HG03060 (cell line): ENCODE measurements around the gene GUCY1A1.

Experiments
- ATAC-seq: cut with Tn5 transposase; IDR thresholded peaks from one replicate; pipeline ENCODE4 v1.9.1; 2021; ENCODE audit warnings: low read depth, moderate number of reproducible peaks; ENCODE audit not compliant: unreplicated experiment

Gene GUCY1A1

GRCh38 chr4:155657985-155658680 is 8.5 kb upstream of the GUCY1A1 start:
- no peak for ATAC-seq

GRCh38 chr4:155658681-155659064 is 8.0 kb upstream of the GUCY1A1 start:
- no peak for ATAC-seq

GRCh38 chr4:155659176-155659575 is 7.5 kb upstream of the GUCY1A1 start:
- ATAC-seq, result no peak

- ATAC-seq, result no peak
Observed at GRCh38 chr4:155660436-155660835, 6.2 kb upstream of the GUCY1A1 start.

- ATAC-seq, result no peak
Observed at GRCh38 chr4:155665054-155665453, 1.6 kb upstream of the GUCY1A1 start.

GRCh38 chr4:155667222-155667567 is 547 bp downstream of the GUCY1A1 start:
- peak; percentile 36 for ATAC-seq

GRCh38 chr4:155667568-155668511 is 1.2 kb downstream of the GUCY1A1 start:
- ATAC-seq, result peak; percentile 29

- no peak for ATAC-seq
Observed at GRCh38 chr4:155668707-155669220, 2.1 kb downstream of the GUCY1A1 start.

GRCh38 chr4:155672342-155672741 is 5.7 kb downstream of the GUCY1A1 start:
- ATAC-seq, result no peak

- ATAC-seq, result no peak
Observed at GRCh38 chr4:155673453-155673979, 6.9 kb downstream of the GUCY1A1 start.

- no peak for ATAC-seq
Observed at GRCh38 chr4:155674669-155675071, 8.0 kb downstream of the GUCY1A1 start.

- peak; percentile 78 for ATAC-seq
Observed at GRCh38 chr4:155675709-155676429, 9.2 kb downstream of the GUCY1A1 start.

- no peak for ATAC-seq
Observed at GRCh38 chr4:155676430-155676825, 9.8 kb downstream of the GUCY1A1 start.

GRCh38 chr4:155678011-155678410 is 11.4 kb downstream of the GUCY1A1 start:
- ATAC-seq, result no peak

- no peak for ATAC-seq
Observed at GRCh38 chr4:155679343-155679742, 12.7 kb downstream of the GUCY1A1 start.

- ATAC-seq, result no peak
Observed at GRCh38 chr4:155681886-155682285, 15.2 kb downstream of the GUCY1A1 start.

GRCh38 chr4:155684423-155684822 is 17.8 kb downstream of the GUCY1A1 start:
- ATAC-seq, result no peak

- no peak for ATAC-seq
Observed at GRCh38 chr4:155684892-155685541, 18.4 kb downstream of the GUCY1A1 start.

GRCh38 chr4:155687380-155687982 is 20.8 kb downstream of the GUCY1A1 start:
- ATAC-seq, result no peak

GRCh38 chr4:155688211-155688610 is 21.6 kb downstream of the GUCY1A1 start:
- ATAC-seq, result no peak
